Measurements from ENCODE around the gene FGF9.

The FGF9 gene

GRCh38 chr13:21703846-21704245, 33.0 kb downstream of the FGF9 start:
- FAIRE-seq (no peak), DNase-seq (ENCODE audit: low spot score) (no peak)

- FAIRE-seq = no peak
- DNase-seq (ENCODE audit: low spot score) = no peak
These were observed 36.7 kb downstream of the FGF9 start for GRCh38 chr13:21707586-21707985.

- DNase-seq (ENCODE audit: low spot score) = no peak
- FAIRE-seq = no peak
These were observed 38.8 kb downstream of the FGF9 start for GRCh38 chr13:21709697-21710096.

- FAIRE-seq (no peak), DNase-seq (ENCODE audit: low spot score) (no peak)
These were observed 39.3 kb downstream of the FGF9 start for GRCh38 chr13:21710163-21710562.

- no peak for DNase-seq (ENCODE audit: low spot score)
- FAIRE-seq = no peak
These were observed 46.9 kb downstream of the FGF9 start for GRCh38 chr13:21717817-21718216.

GRCh38 chr13:21719463-21719862, 48.6 kb downstream of the FGF9 start:
- DNase-seq (ENCODE audit: low spot score) (no peak), FAIRE-seq (no peak)

- DNase-seq (ENCODE audit: low spot score) (no peak), FAIRE-seq (no peak)
These were observed 53.1 kb downstream of the FGF9 start for GRCh38 chr13:21723807-21724505.

- no peak for FAIRE-seq
- DNase-seq (ENCODE audit: low spot score) = no peak
These were observed 59.5 kb downstream of the FGF9 start for GRCh38 chr13:21730186-21730880.

- no peak for DNase-seq (ENCODE audit: low spot score)
- no peak for FAIRE-seq
These were observed 62.8 kb downstream of the FGF9 start for GRCh38 chr13:21733475-21734263.

- DNase-seq (ENCODE audit: low spot score) (no peak), FAIRE-seq (no peak)
These were observed 64.1 kb downstream of the FGF9 start for GRCh38 chr13:21734961-21735360.

GRCh38 chr13:21735701-21736401, 65.0 kb downstream of the FGF9 start:
- no peak for DNase-seq (ENCODE audit: low spot score)
- FAIRE-seq = no peak

- FAIRE-seq (no peak), DNase-seq (ENCODE audit: low spot score) (no peak)
These were observed 66.1 kb downstream of the FGF9 start for GRCh38 chr13:21736926-21737325.

GRCh38 chr13:21738630-21739029, 67.8 kb downstream of the FGF9 start:
- FAIRE-seq (no peak), DNase-seq (ENCODE audit: low spot score) (no peak)

GRCh38 chr13:21739771-21740170, 68.9 kb downstream of the FGF9 start:
- no peak for FAIRE-seq
- DNase-seq (ENCODE audit: low spot score) = no peak

- FAIRE-seq (no peak), DNase-seq (ENCODE audit: low spot score) (no peak)
These were observed 70.6 kb downstream of the FGF9 start for GRCh38 chr13:21741396-21741979.

GRCh38 chr13:21742096-21742495, 71.2 kb downstream of the FGF9 start:
- DNase-seq (ENCODE audit: low spot score) (no peak), FAIRE-seq (no peak)

- FAIRE-seq (no peak), DNase-seq (ENCODE audit: low spot score) (no peak)
These were observed 73.3 kb downstream of the FGF9 start for GRCh38 chr13:21744149-21744548.

GRCh38 chr13:21745307-21745706, 74.4 kb downstream of the FGF9 start:
- no peak for FAIRE-seq
- no peak for DNase-seq (ENCODE audit: low spot score)

- no peak for DNase-seq (ENCODE audit: low spot score)
- no peak for FAIRE-seq
These were observed 76.6 kb downstream of the FGF9 start for GRCh38 chr13:21747456-21747855.

- DNase-seq (ENCODE audit: low spot score) = no peak
- no peak for FAIRE-seq
These were observed 77.3 kb downstream of the FGF9 start for GRCh38 chr13:21748166-21748565.

- FAIRE-seq (no peak), DNase-seq (ENCODE audit: low spot score) (peak; percentile 36)
These were observed 78.5 kb downstream of the FGF9 start for GRCh38 chr13:21749410-21749809.

Data from RCC 7860 (cell line).